ENCODE results near the gene PYGM.

PYGM gene

DNA sequence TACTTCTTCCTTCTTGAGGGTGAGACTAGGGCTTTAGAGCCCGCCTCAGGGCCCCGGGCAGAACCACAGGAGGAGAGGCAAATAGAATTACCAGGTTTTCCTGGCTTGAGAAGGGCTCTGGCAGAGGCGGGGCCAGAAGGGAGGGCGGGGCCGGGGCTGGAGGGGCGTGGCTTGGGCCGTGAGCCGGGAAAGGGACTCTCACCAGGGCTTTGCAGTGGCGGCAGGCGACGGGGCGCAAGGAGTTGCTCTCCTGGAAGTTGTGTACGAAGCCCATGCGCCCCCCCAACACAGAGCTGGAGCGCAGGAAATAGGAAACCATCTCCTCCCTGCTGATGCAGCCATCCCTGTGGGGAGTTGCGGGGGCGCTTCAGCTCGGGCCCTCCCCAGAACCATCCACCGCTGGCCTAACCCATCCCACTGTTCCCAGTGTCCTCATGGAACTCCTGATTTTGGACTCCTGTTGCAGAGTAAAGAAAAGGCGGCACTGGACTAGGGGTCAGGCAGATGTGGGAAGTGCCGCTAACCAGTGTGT lies 29.9 kb downstream of the PYGM start:
- no peak for FAIRE-seq

GRCh38 chr11:64728757-64729365 lies 30.9 kb downstream of the PYGM start:
- FAIRE-seq = no peak

DNA sequence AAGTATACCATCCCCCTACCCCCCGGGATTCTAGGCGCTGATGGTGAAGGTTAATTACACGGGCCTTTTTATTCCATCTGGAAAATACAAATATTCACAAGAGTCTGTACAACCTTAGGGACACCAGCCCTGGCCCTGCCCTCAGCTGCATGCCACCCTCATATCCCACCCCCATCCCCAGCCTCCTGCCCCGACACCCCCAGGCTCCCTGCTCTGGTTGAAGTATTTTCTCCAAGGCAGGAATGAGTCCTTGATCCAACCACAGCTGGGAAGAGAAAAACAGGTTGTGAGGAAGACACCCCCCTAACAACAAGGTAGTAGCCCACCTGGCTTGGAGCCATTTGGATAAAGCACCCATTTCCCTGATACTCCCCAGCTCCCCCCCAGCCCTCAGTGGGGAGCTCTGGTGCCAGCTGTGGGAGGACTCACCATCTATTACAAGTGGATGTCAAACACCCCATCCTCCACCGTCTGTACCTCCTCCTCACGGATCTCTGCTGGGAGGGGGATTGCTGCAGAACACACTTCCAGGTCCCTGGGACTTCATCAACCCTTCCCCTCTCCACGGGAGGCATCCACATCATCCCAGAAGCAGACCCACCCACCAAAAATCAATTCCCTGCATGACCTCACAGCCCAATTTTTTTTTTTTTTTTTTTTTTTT lies 32.8 kb downstream of the PYGM start:
- FAIRE-seq = no peak

DNA sequence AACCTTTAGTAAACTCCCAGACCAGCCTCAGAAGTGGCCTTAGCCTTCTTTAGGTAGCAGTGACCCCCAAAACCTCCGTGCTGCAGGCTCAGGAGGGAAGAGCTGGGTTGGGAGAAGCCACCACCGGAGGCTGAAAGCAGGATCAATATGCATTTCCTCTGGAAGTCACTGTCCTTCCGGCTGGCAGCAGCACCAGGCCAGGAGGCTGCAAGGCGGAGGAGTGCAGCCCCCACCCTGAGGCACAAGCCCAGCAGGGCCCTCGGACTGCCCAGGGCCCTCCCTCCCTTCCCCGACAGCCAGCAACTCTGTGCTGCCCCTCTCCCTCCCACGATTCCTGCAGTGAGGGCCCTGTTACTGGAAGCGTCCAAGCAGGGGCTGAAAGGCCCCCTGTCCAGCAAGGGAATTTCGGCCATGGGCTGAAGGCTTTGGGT lies 33.5 kb downstream of the PYGM start:
- no peak for FAIRE-seq

GRCh38 chr11:64724863-64725532 lies 34.8 kb downstream of the PYGM start:
- no peak for FAIRE-seq

GRCh38 chr11:64723907-64724862 lies 35.6 kb downstream of the PYGM start:
- no peak for FAIRE-seq

GRCh38 chr11:64723117-64723906 lies 36.5 kb downstream of the PYGM start, which contains the start of gene NRXN2:
Gene NRXN2, minus strand, starts transcription at chr11:64723197. Its CDS starts 9,498 bp downstream, at chr11:64713699.
- FAIRE-seq = no peak

DNA sequence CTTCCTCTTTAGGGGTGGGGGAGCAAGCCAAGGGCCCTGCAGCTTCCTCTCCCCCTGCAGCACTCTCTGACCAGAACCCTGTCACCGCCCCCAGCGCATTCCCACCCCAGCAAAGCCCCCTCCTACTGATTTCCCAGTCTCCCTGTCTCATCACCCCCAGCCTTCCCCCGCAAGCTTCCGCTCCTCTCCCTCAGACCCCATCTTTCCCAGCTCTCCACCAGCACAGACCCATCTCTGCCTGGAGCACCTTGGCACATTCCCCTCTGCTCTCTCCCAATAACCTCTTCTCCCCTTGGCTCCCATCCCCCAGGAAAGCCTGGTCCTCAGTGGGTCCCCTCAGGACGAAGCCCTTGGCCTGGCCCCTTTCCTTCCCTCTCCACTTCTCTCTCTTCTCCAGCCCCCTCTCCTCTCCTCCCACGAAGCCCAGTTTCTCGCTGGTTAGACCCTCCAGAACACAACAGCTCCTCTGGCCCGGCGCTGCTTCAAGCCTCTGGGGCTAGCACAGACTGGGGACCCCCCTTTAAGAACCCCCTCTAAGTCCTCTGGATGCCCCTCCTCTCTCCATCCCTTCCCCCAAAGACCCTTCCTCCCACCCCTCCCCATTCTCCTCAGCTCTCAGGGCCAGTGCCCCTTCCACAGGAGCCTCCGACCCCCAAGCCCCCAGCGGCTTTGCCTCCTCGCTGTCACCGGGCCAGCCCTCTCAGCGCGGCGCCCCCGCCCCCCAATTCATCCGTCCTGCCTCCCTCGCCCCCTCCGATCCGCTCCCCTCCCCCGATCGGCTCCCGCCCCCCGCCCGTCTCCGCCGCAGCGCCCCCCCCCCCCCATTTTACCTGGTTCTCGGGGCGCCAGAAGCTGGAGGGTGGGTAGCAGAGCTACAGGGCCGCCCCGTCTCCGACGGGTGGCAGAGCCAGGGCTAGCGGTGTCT lies 37.4 kb downstream of the PYGM start:
- no peak for FAIRE-seq

- FAIRE-seq = no peak
These were observed 38.4 kb downstream of the PYGM start for GRCh38 chr11:64721359-64721699.

DNA sequence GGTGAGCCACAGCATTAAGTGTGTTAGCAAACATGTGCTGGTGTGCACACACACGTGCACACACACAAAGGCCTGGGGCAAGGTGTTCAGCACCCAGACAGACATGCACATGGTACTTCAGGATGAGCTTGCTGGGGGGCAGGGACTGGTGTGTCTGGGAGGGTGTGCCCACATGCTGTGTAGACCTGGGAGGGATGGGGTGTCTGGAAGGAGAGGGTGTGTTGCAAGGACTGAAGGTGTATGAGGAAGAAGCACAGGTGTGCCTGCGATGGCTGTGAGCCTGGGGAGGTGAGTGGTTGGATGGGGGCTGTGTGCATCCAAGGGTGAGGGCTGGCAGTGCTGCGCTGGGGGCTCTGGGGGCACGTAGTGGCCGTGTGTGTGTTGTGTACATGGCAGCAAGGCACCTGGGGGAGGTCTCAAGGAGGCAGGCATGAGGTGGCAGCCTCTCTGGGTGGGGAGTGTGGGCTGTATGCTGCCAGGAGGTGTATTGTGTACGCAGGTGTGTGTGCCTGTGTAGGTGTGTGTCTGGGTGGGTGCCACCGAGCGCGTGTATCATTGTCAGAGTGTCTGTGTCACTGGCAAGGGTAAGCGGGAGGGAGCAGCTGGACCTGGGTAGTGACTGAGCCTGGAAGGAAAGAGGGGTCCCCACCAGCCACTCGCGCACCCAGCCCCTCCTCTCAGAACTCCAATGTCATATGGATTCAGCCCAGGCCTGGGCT lies 39.0 kb downstream of the PYGM start:
- no peak for FAIRE-seq

DNA sequence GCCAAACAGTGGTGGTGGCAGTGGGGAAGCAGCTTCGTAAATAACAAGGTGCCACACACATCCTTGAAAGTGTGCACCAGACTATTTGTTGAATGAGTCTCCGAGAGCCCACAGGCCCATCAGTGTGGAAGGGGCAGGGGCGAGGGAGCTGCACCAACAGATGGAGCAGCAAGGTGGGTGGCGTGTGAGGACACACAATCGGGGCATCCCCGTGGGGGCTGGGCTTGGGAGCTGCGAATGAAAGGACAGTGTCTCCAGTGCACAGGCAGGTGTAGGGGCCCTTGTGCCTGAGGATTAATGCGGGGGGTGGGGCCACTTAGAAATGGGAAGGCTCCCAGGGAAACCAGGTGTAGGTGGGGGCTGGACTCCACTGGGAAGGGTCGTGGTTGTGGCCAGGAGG lies 39.6 kb downstream of the PYGM start:
- FAIRE-seq = no peak

GRCh38 chr11:64719406-64719805 lies 40.4 kb downstream of the PYGM start:
- FAIRE-seq = no peak

- no peak for FAIRE-seq
These were observed 41.0 kb downstream of the PYGM start for GRCh38 chr11:64718780-64719124.

DNA sequence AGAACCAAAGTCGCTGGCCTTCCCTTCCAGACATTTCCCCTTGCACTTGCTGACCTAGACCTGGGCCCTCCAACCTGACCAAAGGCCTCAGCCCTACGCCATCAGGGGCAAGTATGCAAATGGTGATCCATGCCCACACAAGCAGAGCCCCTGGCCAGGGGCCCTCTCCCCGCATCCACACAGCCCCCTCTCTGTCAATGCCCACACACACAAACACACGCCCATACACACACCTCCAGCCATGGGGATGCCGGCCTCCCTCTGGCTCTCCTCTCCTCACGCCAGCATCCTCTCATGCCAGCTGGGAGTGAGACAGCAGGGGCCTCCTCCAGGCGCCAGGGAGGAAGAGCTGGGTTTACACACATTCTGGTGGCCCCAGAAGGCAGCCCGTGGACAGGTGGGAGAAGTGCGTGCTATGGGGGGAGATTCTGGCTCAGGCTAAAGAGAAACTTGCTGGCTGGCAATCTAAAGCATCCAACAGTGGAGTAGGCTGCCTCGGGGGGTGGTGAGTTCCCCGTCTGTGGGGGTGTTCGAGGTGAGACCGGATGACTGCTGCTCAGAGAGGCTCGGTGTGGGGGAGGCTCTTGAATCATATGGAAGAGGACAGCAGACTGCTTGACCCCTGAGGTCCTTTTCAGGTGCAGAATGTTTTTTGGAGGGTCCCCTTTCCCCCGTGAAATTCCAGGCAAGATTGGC lies 41.5 kb downstream of the PYGM start:
- FAIRE-seq = no peak

GRCh38 chr11:64717268-64717578 lies 42.6 kb downstream of the PYGM start:
- no peak for FAIRE-seq

GRCh38 chr11:64716473-64717267 lies 43.1 kb downstream of the PYGM start:
- no peak for FAIRE-seq

DNA sequence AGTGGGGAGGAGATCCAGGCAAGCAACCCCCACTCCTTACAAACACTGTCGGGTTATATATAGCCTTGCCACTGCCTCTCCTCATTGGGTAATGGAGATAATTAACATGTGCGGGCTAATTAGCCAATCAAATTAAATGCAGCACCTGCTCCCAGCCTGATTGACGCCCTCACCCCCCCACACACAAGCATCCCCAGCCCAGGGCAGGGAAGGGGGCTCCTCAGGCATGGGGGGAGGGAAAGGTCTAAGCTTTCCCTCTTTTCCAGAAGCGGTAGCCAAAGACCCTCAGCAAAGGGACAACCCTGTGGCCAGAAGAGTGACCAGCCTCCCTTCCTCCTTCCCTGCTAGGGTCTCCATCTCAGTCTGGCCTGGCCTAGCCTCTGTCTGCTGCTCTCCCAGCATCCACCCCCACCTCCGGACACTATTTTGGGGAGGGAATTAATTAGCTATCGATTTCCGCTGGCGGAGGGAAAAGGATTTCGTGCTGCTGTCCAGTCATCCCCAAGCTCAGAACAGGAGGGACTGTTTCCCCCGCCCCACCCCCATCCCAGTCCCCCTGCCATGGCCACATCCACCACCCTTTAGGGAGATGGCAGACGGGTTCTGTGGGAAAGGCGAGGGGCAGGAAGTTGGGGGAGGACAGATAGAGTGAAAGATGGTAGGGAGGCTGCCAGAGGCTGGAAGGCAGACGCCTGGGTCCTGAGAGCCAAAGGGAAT lies 43.9 kb downstream of the PYGM start:
- no peak for FAIRE-seq

- no peak for FAIRE-seq
These were observed 44.7 kb downstream of the PYGM start for GRCh38 chr11:64715110-64715509.

All from TTC549 (cell line).